ENCODE measurements around the gene PLPPR3. TPM values are rescaled to one million over a fixed set of nuclear protein-coding genes. Genes with fewer than 3 reads are reported as not detected.

PLPPR3 gene, protein sequence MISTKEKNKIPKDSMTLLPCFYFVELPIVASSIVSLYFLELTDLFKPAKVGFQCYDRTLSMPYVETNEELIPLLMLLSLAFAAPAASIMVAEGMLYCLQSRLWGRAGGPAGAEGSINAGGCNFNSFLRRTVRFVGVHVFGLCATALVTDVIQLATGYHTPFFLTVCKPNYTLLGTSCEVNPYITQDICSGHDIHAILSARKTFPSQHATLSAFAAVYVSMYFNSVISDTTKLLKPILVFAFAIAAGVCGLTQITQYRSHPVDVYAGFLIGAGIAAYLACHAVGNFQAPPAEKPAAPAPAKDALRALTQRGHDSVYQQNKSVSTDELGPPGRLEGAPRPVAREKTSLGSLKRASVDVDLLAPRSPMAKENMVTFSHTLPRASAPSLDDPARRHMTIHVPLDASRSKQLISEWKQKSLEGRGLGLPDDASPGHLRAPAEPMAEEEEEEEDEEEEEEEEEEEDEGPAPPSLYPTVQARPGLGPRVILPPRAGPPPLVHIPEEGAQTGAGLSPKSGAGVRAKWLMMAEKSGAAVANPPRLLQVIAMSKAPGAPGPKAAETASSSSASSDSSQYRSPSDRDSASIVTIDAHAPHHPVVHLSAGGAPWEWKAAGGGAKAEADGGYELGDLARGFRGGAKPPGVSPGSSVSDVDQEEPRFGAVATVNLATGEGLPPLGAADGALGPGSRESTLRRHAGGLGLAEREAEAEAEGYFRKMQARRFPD
- total RNA-seq: 0.38 and 0.39 TPM in 2 replicates

- no peak for DNase-seq (ENCODE audit: low read depth in 2 of 2)
Measured at GRCh38 chr19:821825-822503, at the start of gene PLPPR3. TSS of gene PLPPR3 (minus strand) at chr19:821955. CDS start at chr19:821559, 396 bp downstream.

- DNase-seq (ENCODE audit: low read depth in 2 of 2): no peak
Measured at GRCh38 chr19:870963-871401, 49.2 kb upstream of the PLPPR3 start.

DNA sequence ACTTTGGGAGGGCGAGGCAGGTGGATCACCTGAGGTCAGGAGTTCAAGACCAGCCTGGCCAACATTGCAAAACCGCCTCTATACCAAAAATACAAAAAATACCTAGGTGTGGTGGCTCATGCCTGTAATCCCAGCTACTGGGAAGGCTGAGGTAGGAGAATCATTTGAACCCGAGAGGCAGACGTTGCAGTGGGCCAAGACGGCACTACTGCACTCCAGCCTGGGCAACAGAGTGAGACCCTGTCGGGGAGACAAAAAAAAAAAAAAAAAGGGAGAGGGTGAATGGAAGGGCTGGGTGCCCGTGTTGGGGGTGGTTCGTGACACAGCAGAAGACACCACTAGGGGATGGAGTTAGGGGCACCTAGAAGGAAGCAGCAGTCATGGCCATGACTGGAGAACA is 48.6 kb upstream of the PLPPR3 start:
- no peak for DNase-seq (ENCODE audit: low read depth in 2 of 2)

DNA sequence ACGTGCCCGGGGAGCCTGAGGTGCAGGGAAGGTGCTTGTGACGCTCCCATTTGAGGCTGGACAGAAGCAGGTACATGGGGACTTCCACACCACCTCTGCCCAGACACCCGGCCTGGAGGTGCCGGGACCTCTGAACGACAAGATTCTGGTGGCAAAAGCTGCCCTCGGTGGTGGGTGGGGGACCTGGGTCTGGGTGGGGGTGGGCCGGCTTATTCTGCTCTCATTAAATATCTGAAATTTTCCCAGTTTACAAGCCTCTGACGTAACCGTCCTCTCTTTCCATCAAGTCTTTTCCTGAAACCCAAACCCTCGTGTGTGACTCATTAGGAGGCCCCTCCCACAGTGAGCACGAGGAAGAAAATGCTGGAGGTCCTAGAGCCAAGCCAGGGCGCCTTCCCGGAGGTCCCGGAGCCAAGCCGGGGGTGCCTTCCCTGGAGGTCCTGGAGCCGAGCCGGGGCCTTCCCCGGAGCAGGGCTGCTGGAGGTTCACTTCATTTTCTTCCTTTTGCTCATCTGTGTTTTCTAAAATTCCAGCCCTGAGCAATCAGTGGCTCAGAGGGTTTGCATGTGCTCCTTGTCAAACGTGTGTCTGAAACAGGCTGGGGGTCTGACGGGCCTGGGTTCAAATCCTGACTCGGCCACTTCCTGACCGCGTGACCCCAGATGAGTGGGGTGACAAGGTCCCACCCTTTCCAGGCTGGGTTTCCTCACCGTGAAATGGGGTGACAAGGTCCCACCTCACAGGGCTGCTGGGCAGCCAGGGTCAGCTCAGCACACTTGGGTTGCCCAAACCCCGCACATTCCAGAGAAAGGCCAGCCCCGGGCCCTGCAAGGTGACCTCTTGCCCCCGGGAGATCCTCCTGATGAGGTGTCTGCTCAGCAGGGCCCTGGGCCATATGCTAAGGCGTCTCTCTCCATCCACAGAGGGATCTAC is 47.8 kb upstream of the PLPPR3 start:
- DNase-seq (ENCODE audit: low read depth in 2 of 2): peak; percentile 67 to 91

GRCh38 chr19:868458-869244 is 46.9 kb upstream of the PLPPR3 start:
- no peak for DNase-seq (ENCODE audit: low read depth in 2 of 2)

DNA sequence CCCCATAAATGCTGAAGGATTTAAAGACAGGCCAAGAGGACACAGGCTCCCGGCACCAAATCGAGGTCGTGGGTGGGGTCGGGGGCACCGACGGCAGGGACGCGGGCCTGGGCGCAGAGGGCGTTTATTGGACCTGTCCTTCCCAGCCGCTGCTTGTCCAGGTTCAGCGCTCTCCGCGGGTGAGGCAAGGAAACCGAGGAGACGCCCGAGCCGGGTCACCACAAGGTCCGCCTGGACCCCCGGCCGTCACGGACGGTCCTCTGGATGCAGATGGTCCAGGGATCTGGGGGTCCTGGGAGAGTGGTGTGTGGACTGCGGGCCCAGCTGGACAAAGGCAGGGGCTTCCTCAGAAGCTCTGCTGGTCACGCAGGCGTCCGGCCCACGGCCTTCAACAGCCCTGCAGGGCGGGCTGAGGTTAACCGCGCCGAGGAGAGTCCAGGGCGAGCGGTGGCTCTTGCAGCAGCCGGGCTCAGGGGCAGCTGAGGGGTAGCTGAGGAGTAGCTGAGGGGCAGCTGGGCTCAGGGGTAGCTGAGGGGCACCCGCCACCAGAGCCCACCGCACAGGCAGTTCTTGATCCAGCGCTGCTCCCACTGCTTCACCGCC is 46.2 kb upstream of the PLPPR3 start:
- DNase-seq (ENCODE audit: low read depth in 2 of 2): no peak

DNA sequence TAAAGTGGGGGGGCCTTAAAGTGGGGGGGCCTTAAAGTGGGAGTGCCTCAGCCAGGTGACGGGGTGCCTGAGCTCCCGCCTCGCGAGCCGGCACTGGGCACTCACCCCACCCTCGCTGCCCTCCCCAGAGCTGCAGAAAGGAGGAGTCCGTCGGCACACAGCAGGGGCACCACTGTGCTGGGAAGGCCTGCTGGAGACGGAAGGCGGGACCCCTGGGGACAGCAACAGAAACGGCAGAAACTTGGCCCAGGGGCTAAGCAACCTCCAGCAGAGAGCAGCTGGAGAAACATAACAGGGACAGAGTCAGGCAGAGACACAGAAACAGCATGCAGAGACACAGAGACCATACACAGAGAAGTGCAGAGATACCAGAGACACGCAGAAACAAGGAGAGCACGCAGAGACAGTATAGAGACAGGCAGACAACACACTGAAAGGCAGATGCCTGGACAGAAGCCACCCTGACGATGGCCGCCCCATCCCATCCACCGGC is 45.6 kb upstream of the PLPPR3 start:
- no peak for DNase-seq (ENCODE audit: low read depth in 2 of 2)

GRCh38 chr19:866769-867300 is 45.1 kb upstream of the PLPPR3 start:
- no peak for DNase-seq (ENCODE audit: low read depth in 2 of 2)

GRCh38 chr19:863315-863620 is 41.5 kb upstream of the PLPPR3 start:
- no peak for DNase-seq (ENCODE audit: low read depth in 2 of 2)

DNA sequence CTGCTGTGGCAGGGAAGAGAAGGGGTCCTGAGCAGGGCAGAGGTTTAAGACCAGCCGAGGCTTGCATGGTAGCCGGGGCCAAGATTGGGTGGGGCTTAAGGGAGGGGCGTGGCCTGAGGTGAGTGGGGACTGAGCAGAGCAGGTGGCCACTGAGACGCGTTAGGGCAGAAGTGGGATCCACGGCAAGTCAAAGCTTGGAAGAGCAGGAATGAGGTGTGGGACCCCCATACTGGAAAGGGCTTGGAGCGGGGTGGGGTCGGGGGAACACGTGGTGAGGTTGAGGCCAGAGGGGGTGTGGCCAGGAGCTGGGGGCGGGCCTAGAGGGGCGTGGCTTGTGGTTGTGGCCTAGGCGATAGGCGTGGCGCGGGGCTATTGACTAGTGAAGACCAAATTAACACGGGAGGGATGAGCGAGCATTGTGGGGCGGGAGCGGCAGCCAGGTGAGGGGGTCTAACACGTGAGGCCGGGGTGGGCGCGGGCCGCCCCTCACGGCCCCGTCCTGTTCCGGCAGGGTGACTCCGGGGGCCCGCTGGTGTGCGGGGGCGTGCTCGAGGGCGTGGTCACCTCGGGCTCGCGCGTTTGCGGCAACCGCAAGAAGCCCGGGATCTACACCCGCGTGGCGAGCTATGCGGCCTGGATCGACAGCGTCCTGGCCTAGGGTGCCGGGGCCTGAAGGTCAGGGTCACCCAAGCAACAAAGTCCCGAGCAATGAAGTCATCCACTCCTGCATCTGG is 41.0 kb upstream of the PLPPR3 start:
- peak; percentile 20 to 62 for DNase-seq (ENCODE audit: low read depth in 2 of 2)

DNA sequence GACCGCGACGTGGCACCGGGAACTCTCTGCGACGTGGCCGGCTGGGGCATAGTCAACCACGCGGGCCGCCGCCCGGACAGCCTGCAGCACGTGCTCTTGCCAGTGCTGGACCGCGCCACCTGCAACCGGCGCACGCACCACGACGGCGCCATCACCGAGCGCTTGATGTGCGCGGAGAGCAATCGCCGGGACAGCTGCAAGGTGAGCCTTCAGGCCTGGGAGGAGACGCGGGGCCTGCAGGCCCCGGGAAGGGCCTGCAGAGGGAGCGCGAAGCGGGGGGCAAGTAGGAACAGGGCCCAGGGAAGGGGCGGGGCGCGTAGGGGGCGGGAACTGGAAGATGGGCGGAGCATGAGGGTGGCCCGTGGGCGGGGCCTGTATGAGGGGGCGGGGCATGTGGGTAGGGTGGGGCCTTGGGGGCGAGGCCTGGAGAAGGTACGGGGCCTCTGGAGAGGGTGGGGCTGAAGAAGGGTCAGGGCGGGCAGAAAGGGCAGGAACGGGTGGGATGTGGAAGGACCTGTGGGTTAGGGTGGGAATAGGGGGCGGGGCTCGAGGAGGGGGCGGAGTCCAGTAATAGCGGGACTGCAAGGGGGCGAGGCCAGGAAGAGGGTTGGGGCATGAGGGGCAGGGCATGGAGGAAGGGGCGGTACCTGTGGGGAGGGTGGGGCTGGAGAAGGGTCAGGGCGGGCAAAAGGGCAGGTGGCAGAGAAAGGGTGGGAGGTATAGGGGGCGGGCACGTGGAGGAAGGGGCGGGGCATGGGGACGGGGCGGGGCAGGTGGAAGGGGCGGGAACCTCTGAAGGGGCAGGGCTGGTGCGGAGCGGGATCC is 40.2 kb upstream of the PLPPR3 start:
- DNase-seq (ENCODE audit: low read depth in 2 of 2): peak in 1 of 2 donors; percentile 37

DNA sequence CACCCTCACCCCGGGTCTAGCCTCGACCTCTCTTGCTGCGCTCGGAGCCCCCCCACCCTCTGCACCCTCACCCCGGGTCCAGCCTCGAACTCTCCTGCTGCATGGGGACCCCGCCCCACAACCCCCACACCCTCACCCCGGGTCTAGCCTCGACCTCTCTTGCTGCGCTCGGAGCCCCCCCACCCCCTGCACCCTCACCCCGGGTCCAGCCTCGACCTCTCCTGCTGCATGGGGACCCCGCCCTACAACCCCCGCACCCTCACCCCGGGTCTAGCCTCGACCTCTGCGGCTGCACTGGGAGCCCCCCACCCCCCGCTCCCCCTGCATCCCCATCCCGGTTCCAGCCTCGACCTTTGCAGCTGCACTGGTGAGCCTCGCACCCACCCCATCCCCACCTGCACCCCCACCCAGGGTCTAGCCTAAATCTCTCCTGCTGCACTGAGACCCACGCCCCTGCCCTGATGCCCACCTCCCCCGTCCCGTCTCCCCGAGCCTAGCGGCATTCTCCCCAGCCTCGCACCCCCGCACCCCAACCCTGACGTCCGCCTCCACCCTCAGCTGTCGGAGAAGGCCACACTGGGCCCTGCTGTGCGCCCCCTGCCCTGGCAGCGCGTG is 39.5 kb upstream of the PLPPR3 start:
- DNase-seq (ENCODE audit: low read depth in 2 of 2): no peak

GRCh38 chr19:858868-859843 is 37.4 kb upstream of the PLPPR3 start, which contains the start of gene CFD:
TSS of gene CFD (plus strand) at chr19:859664. CDS start at chr19:859690, 26 bp downstream.
- no peak for DNase-seq (ENCODE audit: low read depth in 2 of 2)

DNA sequence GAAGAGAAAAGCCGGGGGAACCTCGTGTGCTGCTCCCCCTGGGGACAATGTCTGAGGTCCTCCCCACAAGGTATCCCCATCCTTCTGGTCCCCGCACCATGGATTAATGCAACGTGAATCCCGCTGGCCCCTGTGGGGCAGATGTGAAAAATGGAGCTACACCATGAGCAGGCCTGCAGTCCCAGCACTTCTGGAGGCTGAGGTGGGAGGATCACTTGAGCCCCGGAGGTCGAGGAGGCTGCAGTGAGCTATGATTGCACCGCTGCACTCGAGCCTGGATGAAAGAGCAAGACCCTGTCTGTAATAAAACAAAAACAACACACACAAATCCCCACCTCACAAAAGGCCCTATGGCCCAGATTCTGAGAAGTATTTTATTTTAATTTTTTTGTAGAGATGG is 36.5 kb upstream of the PLPPR3 start:
- DNase-seq (ENCODE audit: low read depth in 2 of 2): no peak

GRCh38 chr19:855566-856120 is 33.9 kb upstream of the PLPPR3 start:
- no peak for DNase-seq (ENCODE audit: low read depth in 2 of 2)

DNA sequence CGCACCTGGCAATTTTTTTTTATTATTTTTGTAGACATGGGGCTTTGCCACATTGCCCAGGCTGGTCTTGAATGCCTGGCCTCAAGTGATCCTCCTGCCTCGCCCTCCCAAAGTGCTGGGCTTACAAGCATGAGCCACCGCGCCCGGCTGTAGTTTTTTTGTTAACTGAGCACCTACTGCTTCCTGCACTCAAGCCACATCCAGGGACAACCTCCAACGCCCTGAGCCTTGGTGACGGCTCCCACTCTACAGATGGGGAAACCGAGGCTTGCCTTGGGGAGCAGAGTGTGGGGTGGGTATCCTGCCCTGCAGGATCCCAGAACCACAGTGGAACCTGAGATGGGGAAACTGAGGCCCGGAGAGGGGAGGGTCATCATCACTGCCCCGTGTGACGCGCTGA is 33.4 kb upstream of the PLPPR3 start:
- no peak for DNase-seq (ENCODE audit: low read depth in 2 of 2)

Data from dermis microvascular lymphatic vessel endothelial cell (primary cell).